Left lung (tissue), 10 donors: ENCODE results near the gene MTUS2. TPM values are rescaled to one million over a fixed set of nuclear protein-coding genes. Genes with fewer than 3 reads are reported as not detected.

Experiments
- ATAC-seq: fragments of 200-7000 bp; cut with Tn5 transposase; one replicate; pipeline ENCODE4 v1.9.1; 2020; ENCODE audit warnings: moderate library complexity
- DNase-seq, 4 donors: peaks; one replicate each; pipeline ENCODE4 v3.0.0-alpha.2; 2013 to 2020
- H3K27ac ChIP-seq, 2 donors: fragments of 200-600 bp; sonication (generic) in 1 of 2; one replicate each; pipeline versions ENCODE4 v1.5.0 to v1.8.0; 2020 to 2021
- H3K27me3 ChIP-seq, 2 donors: fragments of 200-600 bp; sonication (generic) in 1 of 2; one replicate each; pipeline versions ENCODE4 v1.5.0 to v1.8.0; 2020 to 2021
- H3K36me3 ChIP-seq, 2 donors: fragments of 200-600 bp; sonication (generic) in 1 of 2; one replicate each; pipeline versions ENCODE4 v1.5.0 to v1.8.0; 2020 to 2021
- H3K4me1 ChIP-seq, 2 donors: fragments of 200-600 bp; one replicate each; pipeline ENCODE4 v1.8.0; 2021
- H3K4me3 ChIP-seq, 2 donors: fragments of 200-600 bp; sonication (generic) in 1 of 2; one replicate each; pipeline versions ENCODE4 v1.5.0 to v1.8.0; 2020 to 2021; ENCODE audit warnings: mild to moderate bottlenecking in 1 of 2
- H3K9me3 ChIP-seq, 2 donors: fragments of 200-600 bp; sonication (generic) in 1 of 2; one replicate each; pipeline versions ENCODE4 v1.5.0 to v1.8.0; 2020 to 2021
- intact Hi-C, 2 donors: fragments of 100-400 bp; cut with DNase I; formaldehyde crosslinking; loops; one replicate each; pipeline versions ENCODE4 v1.11.2 to v1.14.2; 2022
- polyA plus RNA-seq, 6 donors: library from polyadenylated mRNA; unstranded; fragments of 120-200 nt; gene quantifications; one replicate each; pipeline ENCODE4 v1.2.1, GENCODE V29; 2013; ENCODE audit not compliant: insufficient read length in 6 of 6
- total RNA-seq, 2 donors: library from RNA; stranded (reverse); fragmentation: NEBNext Ultra II Directional; extraction: Animal tissue kit (Norgen Biotek cat#: 25700); gene quantifications; one replicate each; pipeline ENCODE4 v1.2.1, GENCODE V29; 2021
- TF ChIP-seq, protein P1 (sequence below), 2 donors: fragments of 200-600 bp; sonication (generic) in 1 of 2; IDR thresholded peaks; one replicate each; pipeline versions ENCODE4 v1.5.0 to v1.8.0; 2021; ENCODE audit warnings: antibody characterized with exemption in 2 of 2
- donor health status: DM: no; HTN: yes; CAD: no.
- donor health status: DM: no; HTN: no; CAD: no.

MTUS2 gene
- total and polyA plus RNA-seq, 8 donors, result 0.21 to 0.92 (median 0.50) TPM

DNA sequence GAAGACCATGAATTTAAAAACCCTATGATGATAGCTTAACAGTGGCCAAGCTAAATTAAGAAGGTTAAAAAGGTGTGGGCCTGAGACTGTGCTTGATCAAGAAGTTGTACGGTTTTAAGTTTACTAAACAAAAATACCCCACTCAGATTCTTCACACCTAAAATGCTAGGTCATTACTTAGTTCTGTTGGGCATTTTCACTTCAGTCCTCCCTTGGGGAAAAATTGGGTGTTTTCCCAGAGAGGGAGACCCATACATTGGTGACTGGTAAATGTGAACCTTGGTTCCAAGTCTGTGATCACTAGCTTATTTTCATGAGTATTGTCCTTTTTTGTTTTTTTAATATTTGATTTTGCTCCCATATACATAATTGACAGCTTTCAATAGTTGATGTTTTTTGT, 44.4 kb downstream of the MTUS2 start:
- DNase-seq, result no peak
- Histone ChIP-seq H3K4me1 (no peaks in the 10 kb centered on the region), H3K9me3 (no peaks in the 10 kb centered on the region), H3K36me3 (no peaks in the 10 kb centered on the region), H3K27me3 (no peaks in the 10 kb centered on the region), H3K27ac (no peak overlapping the region), H3K4me3 (no peak overlapping the region)
- intact Hi-C loops, result no loop called here
- no peak for ATAC-seq
- TF ChIP-seq, protein P1, sequence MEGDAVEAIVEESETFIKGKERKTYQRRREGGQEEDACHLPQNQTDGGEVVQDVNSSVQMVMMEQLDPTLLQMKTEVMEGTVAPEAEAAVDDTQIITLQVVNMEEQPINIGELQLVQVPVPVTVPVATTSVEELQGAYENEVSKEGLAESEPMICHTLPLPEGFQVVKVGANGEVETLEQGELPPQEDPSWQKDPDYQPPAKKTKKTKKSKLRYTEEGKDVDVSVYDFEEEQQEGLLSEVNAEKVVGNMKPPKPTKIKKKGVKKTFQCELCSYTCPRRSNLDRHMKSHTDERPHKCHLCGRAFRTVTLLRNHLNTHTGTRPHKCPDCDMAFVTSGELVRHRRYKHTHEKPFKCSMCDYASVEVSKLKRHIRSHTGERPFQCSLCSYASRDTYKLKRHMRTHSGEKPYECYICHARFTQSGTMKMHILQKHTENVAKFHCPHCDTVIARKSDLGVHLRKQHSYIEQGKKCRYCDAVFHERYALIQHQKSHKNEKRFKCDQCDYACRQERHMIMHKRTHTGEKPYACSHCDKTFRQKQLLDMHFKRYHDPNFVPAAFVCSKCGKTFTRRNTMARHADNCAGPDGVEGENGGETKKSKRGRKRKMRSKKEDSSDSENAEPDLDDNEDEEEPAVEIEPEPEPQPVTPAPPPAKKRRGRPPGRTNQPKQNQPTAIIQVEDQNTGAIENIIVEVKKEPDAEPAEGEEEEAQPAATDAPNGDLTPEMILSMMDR (IDR thresholded peaks at IDR 0.05), result no peak

- no peaks in the 10 kb centered on the region for H3K27me3 ChIP-seq
- no peak overlapping the region for H3K27ac ChIP-seq
- H3K4me1 ChIP-seq, result no peaks in the 10 kb centered on the region
- no peaks in the 10 kb centered on the region for H3K36me3 ChIP-seq
- no peaks in the 10 kb centered on the region for H3K9me3 ChIP-seq
- ATAC-seq (no peak), DNase-seq (no peak)
- H3K4me3 ChIP-seq, result no peak overlapping the region
- intact Hi-C loops, result no loop called here
- TF ChIP-seq, protein P1 (IDR thresholded peaks at IDR 0.05), result no peak
Observed at GRCh38 chr13:28865149-28865744, 45.1 kb downstream of the MTUS2 start.

- ATAC-seq (no peak), DNase-seq (no peak)
- Histone ChIP-seq H3K36me3 (no peaks in the 10 kb centered on the region), H3K9me3 (no peaks in the 10 kb centered on the region), H3K4me3 (no peak overlapping the region), H3K27me3 (no peaks in the 10 kb centered on the region), H3K4me1 (no peaks in the 10 kb centered on the region), H3K27ac (no peak overlapping the region)
- intact Hi-C loops, result no loop called here
- TF ChIP-seq, protein P1 (IDR thresholded peaks at IDR 0.05), result no peak
Observed at GRCh38 chr13:28865951-28866350, 45.8 kb downstream of the MTUS2 start.

- H3K36me3 ChIP-seq, result no peaks in the 10 kb centered on the region
- no peaks in the 10 kb centered on the region for H3K4me1 ChIP-seq
- H3K27me3 ChIP-seq, result no peaks in the 10 kb centered on the region
- TF ChIP-seq, protein P1 (IDR thresholded peaks at IDR 0.05), result no peak
- H3K4me3 ChIP-seq, result no peak overlapping the region
- H3K27ac ChIP-seq, result no peak overlapping the region
- no peak for ATAC-seq
- DNase-seq, result no peak
- intact Hi-C loops, result no loop called here
- peaks cover 0 to 3% of the 10 kb centered on the region in 2 donors for H3K9me3 ChIP-seq
Observed at GRCh38 chr13:28866932-28867331, 46.8 kb downstream of the MTUS2 start.

DNA sequence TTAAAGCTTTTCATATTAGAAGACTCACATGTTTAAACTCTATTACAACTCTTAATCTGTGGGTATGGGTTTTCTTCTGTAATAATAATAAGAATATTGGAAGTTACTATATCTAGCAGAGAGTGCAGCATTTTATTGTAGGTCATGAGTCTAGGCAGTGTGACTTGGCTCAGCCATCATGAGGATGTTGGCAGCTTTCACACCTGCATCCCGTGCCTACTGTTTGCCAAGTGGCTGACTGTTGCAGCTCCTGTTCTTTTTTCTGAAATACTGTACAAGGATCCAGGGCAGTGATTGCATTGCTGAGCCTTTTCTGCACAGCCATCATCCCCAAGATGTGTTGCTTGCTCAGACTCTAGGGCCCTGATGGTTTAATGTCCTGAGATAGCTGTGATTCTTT, 47.4 kb downstream of the MTUS2 start:
- ATAC-seq (no peak), DNase-seq (no peak)
- H3K27me3 ChIP-seq, result no peaks in the 10 kb centered on the region
- H3K9me3 ChIP-seq, result peaks cover 0 to 10% of the 10 kb centered on the region in 2 donors
- intact Hi-C loops, result no loop called here
- TF ChIP-seq, protein P1 (IDR thresholded peaks at IDR 0.05), result no peak
- no peaks in the 10 kb centered on the region for H3K36me3 ChIP-seq
- H3K27ac ChIP-seq, result no peak overlapping the region
- H3K4me1 ChIP-seq, result no peaks in the 10 kb centered on the region
- H3K4me3 ChIP-seq, result no peak overlapping the region
